ENCODE measurements around the gene SLMAP. TPM values are rescaled to one million over a fixed set of nuclear protein-coding genes. Genes with fewer than 3 reads are reported as not detected.
A peak's percentile ranks its signal among the peaks of the same experiment; 100 is the strongest.

SLMAP gene
- total and polyA plus RNA-seq, 2 of the 4 experiments (the other 2 are of a cell fraction), result 15.5 to 26.5 TPM

- Histone ChIP-seq H3K4ac (ENCODE audit: low read depth, low read length) (no peak overlapping the region), H3K27ac (ENCODE audit: insufficient read depth, low read length) (no peak overlapping the region), H3K79me1 (ENCODE audit: low read depth in 1 of 2, low read length in 2 of 2) (peaks cover 0 to 10% of the 10 kb centered on the region in 2 experiments; a peak in 1 of 4 replicates), H3K4me1 (ENCODE audit: control insufficient read depth, insufficient read depth, low read length) (no peaks in the 10 kb centered on the region), H3K36me3 (ENCODE audit: control insufficient read depth, insufficient read depth, low read length) (peaks cover 8% of the 10 kb centered on the region), H3K4me3 (ENCODE audit: insufficient read depth, low read depth, low read length) (no peak overlapping the region), H2BK20ac (ENCODE audit: low read depth, low read length) (no peak overlapping the region), H3K4me2 (ENCODE audit: low read depth, low read length) (no peak overlapping the region), H3K27me3 (ENCODE audit: control insufficient read depth, insufficient read depth, low read length) (no peaks in the 10 kb centered on the region), H2BK5ac (ENCODE audit: low read depth, low read length, poor library complexity, severe bottlenecking) (no peak overlapping the region), H3K9me1 (ENCODE audit: insufficient read depth, low read length) (no peaks in the 10 kb centered on the region), H3K9ac (ENCODE audit: low read depth, low read length) (no peak overlapping the region), H2AK9ac (replicated peaks; ENCODE audit: low read depth, low read length, poor library complexity) (no peak overlapping the region), H4K8ac (ENCODE audit: low read depth in 2 of 2, low read length in 2 of 2) (no peak overlapping the region), H3K23ac (ENCODE audit: low read depth, low read length) (no peak overlapping the region), H2BK120ac (ENCODE audit: low read depth, low read length) (no peak overlapping the region), H3K9me3 (ENCODE audit: control insufficient read depth, insufficient read depth, low read length) (no peaks in the 10 kb centered on the region), H3K18ac (ENCODE audit: low read depth, low read length) (no peak overlapping the region), H4K91ac (ENCODE audit: insufficient read depth, low read depth, low read length) (no peak overlapping the region), H4K20me1 (ENCODE audit: insufficient read depth, low read length) (no peaks in the 10 kb centered on the region), H3K56ac (ENCODE audit: extremely low read depth, insufficient read depth, low read length) (no peak overlapping the region), H2AK5ac (ENCODE audit: low read depth, low read length) (no peak overlapping the region), H2AFZ (replicated peaks; ENCODE audit: low read length, poor library complexity) (no peak overlapping the region), H4K5ac (ENCODE audit: low read depth, low read length) (no peak overlapping the region), H2BK15ac (ENCODE audit: low read depth, low read length) (no peak overlapping the region), H3K14ac (replicated peaks; ENCODE audit: low read depth, low read length) (no peak overlapping the region)
- WGBS, 2 experiments (ENCODE audit: extremely low coverage in 2 of 2, insufficient read length in 1 of 2), result no CpG with 5 or more reads among the region's 1 CpG
- BruUV-seq (replicated peaks), result no TSS peak
- ATAC-seq (ENCODE audit: low read depth), result peak; percentile 63
- no peak for TF ChIP-seq CEBPB (IDR thresholded peaks at IDR 0.05; ENCODE audit: low read depth, low read length)
- peak; percentile 52 for TF ChIP-seq SMC3 (IDR thresholded peaks at IDR 0.05; ENCODE audit: low read depth, low read length)
- no peak for TF ChIP-seq POLR2A (IDR thresholded peaks at IDR 0.05; ENCODE audit: low read depth, low read length)
- TF ChIP-seq MAFK (IDR thresholded peaks at IDR 0.05; ENCODE audit: low read depth, low read length), result no peak
- no peak for TF ChIP-seq CHD1 (IDR thresholded peaks at IDR 0.05; ENCODE audit: low read depth, low read length)
- no peak for TF ChIP-seq RCOR1 (IDR thresholded peaks at IDR 0.05; ENCODE audit: insufficient replicate concordance, low read length)
- no peak for TF ChIP-seq RFX5 (IDR thresholded peaks at IDR 0.05; ENCODE audit: low read depth, low read length)
- no peak for TF ChIP-seq FOS (IDR thresholded peaks at IDR 0.05; ENCODE audit: low read depth, low read length)
- TF ChIP-seq NFE2L2 (IDR thresholded peaks at IDR 0.05; ENCODE audit: low read depth, low read length), result no peak
- TF ChIP-seq ELK1 (IDR thresholded peaks at IDR 0.05; ENCODE audit: borderline replicate concordance, low read depth, low read length), result no peak
- no peak for TF ChIP-seq MXI1 (IDR thresholded peaks at IDR 0.05; ENCODE audit: borderline replicate concordance, low read depth, low read length)
- no peak for TF ChIP-seq MAZ (IDR thresholded peaks at IDR 0.05; ENCODE audit: borderline replicate concordance, low read depth, low read length)
- peak; percentile 66 for TF ChIP-seq RAD21 (IDR thresholded peaks at IDR 0.05; ENCODE audit: low read length)
- no peak for TF ChIP-seq BHLHE40 (IDR thresholded peaks at IDR 0.05; ENCODE audit: low read depth, low read length)
- peak; percentile 61 for TF ChIP-seq CTCF (conservative IDR thresholded peaks at IDR 0.05; ENCODE audit: low read depth, low read length)
- TF ChIP-seq USF2 (IDR thresholded peaks at IDR 0.05; ENCODE audit: low read depth, low read length), result no peak
- dilution Hi-C loops (cut with HindIII; ENCODE audit: low sequenced_read_pairs, unreplicated experiment), result no loop called here
- intact Hi-C loops (cut with micrococcal nuclease), result loop anchor here (5.0 to 10.0 kb wide), 3 partner anchors 142 to 432 kb away; partner anchors contain the start of gene FLNB
- ChIA-PET CTCF (interaction anchor here (0.6 to 0.7 kb wide), 2 partner anchors 9 to 112 kb away, joined by 3 to 5 read pairs; no protein-coding TSS in a partner anchor), POLR2A (ENCODE audit: unreplicated experiment) (no interaction called here)
- peak; percentile 45 for DNase-seq
- in situ Hi-C loops (cut with MboI; ENCODE audit: low sequenced_read_pairs), result loop anchor here (10.0 to 25.0 kb wide), 2 partner anchors 230 to 478 kb away; no protein-coding TSS in a partner anchor
Measured at GRCh38 chr3:57864853-57865252, 108.7 kb downstream of the SLMAP start.
